GM19239 (cell line): ENCODE data around the gene SLC37A1.
"Not testable (repeated sequence)": the region's sequence is repeated elsewhere in the genome, so short reads cannot be mapped to it uniquely, and the experiment has no call there.

ENCODE experiments used
- DNase-seq: peaks from one replicate; pipeline ENCODE4 v3.0.0; 2011; ENCODE audit warnings: low spot score; ENCODE audit not compliant: insufficient read length
- FAIRE-seq: peaks from 2 replicates; lab custom pipeline; 2011; peaks lifted over from hg19 to GRCh38; lab: Jason Lieb, UNC

The SLC37A1 gene

DNA sequence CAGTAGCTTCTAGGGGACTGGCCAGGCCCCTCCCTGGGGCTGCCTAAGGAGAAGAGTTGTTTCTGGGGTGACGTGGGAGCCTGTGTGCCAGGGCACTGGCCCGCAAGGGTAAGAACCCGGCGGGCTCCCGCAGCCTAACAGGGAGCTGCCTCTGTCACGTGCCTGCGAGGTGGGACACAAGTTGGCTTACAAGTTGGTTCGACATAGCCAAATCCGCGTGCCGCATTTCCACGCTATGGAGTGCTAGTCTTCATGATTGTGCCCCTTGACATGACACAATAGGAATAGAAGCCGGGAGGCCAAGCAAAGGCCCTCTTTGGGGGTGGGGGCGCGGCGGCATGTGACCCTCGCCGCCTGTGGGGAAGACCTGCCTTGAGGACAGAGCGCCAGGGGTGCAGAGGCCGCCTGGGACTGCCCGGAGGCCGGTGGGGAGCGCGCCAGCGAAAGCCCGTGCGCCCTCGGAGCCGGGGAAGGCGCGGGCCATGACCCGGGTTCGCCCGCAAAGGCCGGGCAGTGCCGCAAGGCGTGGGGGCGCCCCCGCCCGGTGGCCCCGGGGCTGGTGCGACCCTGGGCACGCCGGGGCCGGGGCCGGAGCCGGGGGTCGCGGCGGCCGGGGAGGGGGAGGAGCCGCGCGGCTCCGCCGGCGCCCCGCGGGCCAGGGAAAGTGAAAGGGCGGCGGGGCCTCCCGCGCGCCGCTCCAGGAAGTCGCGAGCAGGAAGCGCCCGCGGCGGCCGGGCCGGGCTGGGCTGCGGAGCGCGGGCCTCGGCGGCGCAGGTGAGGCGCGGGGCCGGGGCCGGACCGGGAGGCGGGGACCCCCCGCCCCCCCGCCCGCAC, at the start of gene SLC37A1:
SLC37A1 (plus strand) TSS at position 702 of the 834 bp plus-strand sequence. CDS start 4,603 bp downstream, outside the sequence.
- no peak for DNase-seq
- FAIRE-seq, result no peak

DNA sequence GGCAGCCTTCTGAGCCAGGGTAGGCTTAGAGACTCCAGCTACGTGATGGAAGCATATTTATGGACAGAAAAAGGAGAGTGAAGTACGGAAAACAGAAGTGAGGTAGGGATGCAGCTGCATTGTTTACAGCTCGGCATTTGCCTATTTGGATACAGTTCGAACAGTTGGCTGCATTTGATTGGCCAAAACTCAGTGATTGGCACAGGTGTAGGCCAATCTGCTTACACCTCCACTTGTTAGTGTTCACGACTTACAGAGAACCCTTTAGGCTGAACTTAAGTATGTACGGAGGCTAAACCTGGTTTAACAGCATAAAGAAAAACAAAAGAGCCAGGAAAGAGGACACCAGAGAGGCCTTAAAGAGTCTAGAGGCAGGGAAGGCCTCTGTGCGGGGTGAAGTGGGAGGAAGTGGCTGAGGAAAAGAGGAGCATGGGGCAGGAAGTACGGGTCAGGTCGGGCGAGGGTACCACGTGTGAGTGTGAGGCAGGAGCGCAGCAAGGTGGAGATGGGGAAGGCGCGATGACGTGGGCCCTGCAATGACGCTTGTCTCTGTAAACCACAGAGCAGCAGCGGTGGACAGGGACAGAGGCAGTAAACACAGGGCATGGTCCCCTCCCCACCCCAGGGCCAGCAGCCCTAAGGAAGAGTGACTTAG, 49.7 kb upstream of the SLC37A1 start:
- DNase-seq (no peak), FAIRE-seq (peak; percentile 97)

DNA sequence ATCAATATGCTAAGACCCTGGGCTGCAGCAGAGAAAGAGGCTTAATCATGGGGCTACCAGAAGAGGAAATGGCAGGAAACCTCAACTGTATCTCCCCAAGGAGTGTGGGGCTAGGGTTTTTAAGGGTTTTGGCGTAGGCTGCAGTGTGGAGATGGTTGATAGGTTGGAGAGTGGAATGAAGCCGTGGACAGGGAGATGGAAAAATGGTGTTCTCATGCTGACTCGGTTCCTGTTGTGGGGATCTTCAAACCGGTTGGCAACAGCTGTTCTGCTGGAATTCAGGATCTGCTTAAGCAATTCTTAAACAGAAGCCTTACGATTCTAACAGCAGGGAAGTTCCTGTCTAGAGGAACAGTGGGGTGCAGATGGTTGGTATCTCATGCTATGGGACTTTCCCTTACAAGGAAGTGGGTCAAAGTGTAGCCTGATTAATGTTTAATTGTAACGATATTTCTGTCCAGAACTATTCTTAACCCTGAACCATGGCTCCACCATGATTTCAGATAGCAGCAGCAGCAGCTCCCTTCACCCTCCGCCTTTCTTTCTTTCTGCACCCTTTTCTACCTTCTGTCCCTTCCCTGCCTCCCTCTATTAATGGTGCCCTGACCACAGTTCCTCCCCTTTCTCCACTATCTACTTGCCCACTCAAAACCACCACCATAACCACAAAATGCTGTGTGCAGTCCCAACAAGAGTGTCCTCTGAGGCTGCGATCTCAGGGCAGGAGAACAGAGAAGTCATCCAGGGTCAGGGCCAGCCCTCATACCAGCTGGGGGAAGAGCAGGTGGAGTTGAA, 48.4 kb upstream of the SLC37A1 start:
- FAIRE-seq (peak; percentile 96), DNase-seq (no peak)

DNA sequence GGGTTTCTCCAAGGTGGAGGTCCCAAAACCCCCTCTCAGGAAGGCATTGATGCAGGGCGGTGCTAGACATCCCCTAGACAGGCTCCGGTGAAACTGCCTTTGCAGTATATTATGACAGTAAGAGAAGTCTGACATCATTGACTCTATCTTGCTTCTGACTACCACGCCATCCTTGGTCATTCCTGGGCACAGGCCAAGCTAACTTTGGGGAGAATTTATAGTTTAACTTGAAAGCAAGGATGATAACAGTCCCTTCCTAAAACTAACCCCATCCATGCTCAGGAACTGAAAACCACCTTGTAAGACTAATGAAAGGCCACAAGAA, 47.9 kb upstream of the SLC37A1 start:
- no peak for FAIRE-seq
- DNase-seq, result no peak

DNA sequence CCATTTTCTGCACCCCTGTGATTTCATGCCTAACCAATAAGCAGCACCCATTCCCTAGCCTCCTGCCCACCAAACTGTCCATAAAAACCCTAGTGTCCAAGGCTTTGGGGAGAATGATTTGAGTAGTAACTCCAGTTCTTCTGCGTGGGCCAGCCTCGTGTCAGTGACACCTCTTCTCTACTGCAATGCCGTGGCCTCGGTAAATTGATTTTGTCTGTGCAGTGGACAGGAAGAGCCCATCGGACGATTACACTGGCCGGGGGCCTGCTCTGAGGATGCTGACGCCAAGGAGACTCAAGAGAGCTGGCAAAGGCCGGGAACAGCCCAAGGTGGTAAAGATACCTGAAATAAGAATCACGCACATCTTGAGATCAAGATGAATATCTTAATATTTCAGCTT, 47.0 kb upstream of the SLC37A1 start:
- no peak for FAIRE-seq
- no peak for DNase-seq

DNA sequence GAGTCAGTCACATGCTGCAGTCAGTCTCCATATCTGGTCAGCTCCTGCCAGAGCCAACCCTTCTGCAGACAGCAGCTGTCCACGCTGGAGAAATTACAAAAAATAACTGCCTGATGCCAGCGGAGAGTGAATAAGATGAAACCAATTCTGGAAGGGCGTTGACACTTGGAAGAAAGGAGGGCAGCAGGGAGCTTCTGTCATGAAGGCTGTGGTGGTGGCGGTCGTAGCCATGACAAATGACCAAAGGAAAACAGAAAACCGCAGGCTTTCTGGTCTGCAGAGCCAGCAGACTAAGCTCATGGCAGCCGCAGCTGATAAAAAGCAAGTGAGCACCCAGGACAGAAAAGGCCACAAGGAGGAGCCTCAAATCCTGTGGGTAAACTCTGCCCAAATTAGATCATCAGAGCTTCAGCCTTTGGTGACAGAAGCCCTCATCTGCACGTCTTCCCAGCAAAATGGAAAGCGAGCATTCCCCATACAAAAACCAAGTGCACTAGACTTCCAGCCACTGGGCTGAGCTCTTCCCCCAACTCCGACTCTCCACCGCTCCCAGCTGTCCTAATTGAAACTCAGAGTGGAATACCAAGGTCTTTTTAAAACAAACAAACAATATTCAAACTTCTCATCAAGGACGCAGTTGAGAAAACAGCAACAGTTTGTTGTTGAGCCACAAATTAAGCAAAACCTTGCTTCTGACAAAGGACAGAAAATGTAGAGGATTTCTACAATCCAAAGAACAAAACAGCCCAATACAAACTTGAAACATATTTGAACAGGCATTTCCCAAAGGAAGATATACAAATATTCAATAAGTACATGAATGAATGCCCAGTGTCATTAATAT, 46.3 kb upstream of the SLC37A1 start:
- FAIRE-seq (peak; percentile 98), DNase-seq (peak; percentile 42)

DNA sequence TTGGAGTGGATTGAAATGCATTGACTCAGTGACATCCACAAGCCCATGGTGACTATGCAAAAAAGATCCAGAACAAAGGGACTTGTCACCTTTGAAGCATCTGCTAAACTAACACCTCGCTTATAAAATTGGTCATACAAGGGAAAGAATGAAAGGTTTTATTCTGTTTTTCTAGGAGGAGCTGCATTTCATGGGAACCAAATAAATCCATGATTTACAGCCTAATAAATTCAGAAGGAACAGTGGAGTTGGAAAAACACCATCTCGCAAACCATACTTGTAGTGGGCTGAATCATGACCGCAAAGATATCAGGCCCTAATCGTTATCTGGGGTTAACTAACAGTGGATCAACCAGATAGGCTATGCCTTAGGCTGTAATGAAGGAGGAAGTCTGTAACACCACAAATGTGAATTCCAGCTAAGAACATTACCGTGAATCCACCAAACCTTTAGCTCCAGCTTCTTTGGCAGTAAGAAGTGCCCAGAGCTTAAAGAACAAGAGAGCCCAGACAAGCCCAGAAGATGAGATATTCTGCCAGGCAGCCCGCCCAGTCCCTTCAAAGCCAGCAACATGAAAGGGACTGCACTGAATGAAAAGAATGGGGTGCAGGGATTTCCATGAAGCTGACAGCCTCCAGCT, 45.0 kb upstream of the SLC37A1 start:
- FAIRE-seq (no peak), DNase-seq (no peak)

DNA sequence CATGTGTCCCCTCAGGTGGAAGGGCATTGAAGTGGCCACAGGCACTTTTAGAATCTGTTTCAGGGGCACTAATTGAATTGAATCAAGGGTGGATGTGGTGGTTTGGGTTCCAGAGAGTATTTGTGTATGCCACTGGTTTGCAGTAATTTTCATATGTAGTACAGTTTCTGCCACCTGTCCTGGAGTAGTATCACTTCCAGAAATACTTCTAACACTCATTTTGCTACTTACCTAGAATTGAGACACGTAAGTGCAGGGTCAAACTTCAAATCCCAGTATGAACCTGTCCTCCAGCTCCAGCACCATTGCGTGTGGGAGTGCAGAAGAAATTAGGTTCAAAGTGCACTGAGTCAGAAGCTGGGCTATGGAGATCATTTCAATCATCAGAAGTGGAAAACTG, 44.4 kb upstream of the SLC37A1 start:
- DNase-seq (peak; percentile 29), FAIRE-seq (peak; percentile 97)

DNA sequence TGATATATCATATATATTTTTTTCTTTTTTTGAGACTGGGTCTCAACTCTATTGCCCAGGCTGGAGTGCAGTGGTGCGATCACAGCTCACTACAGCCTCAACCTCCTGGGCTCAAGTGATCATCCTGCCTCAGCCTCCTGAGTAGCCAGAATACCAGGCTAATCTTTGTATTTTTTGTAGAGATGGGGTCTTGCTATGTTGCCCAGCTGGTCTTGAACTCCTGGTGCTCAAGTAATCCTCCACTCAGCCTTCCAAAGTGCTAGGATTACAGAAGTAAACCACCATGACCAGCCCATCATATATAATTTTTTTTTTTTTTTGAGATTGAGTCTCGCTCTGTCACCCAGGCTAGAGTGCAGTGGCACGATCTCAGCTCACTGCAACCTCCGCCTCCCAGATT, 43.9 kb upstream of the SLC37A1 start:
- FAIRE-seq, DNase-seq: not testable (repeated sequence)

DNA sequence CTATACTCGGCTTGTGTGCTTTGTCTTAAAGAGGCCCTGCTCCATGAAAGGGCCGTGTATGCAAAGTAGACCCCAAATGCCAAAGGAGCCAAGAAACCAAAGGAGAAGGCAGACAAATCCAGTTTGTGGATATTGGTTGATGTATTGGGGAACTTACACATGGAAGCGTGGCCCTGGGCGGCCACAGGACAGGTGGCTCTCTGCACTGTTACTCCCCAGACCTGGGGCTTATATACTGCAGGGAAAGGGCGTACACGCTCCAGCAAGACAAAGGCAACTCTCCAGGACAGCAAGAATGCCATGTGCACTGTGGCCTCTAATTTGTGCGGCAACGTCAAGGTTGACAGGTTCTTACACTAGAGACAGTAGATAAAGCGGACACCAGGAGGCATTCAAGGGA, 42.4 kb upstream of the SLC37A1 start:
- DNase-seq, result no peak
- no peak for FAIRE-seq

DNA sequence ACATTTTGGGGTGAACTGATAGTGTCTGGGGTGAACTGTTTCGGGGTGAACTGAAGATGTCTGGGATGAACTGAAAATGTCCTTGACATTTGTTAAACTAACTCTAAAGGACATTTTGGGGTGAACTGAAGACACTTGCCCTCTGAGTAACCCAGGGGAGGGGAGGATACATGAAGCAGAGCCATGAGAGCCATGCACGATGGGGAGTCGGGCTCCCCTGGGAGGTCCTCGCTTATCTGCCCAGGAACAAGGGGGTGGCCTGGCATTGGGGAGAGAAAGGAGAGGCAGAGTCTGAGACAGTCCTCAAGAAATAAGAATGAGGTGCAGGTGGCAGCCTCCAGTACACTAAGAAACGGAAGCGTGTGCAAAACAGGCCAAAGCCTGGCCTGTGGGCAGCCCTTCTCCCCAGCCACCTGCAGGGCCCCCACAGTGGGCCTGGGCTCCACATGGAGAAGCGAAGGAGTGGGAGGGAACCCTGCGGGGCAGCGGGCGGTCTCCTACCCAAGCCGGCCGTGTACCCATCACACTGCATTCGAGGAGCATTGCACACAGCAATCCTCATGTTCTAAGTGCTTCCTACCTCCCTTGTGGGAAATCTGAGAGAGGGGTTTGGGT, 41.8 kb upstream of the SLC37A1 start:
- DNase-seq, result no peak
- FAIRE-seq, result no peak

DNA sequence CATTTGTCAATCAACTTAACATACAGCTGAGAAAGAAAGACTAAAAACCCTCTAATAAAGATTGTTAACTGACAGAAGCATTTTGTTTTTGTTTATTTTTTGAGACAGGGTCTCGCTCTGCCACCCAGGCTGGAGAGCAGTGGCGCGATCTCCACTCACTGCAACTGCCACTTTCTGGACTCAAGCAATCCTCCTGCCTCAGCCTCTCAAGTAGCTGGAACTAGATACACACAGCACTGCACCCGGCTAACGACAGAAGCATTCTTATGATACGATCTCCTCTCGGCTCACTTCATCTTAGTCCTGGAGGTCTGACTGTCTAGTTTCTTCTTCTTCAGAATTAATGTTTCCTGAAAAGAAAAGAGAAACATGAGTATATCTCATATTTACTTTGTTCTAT, 41.1 kb upstream of the SLC37A1 start:
- FAIRE-seq (no peak), DNase-seq (no peak)

DNA sequence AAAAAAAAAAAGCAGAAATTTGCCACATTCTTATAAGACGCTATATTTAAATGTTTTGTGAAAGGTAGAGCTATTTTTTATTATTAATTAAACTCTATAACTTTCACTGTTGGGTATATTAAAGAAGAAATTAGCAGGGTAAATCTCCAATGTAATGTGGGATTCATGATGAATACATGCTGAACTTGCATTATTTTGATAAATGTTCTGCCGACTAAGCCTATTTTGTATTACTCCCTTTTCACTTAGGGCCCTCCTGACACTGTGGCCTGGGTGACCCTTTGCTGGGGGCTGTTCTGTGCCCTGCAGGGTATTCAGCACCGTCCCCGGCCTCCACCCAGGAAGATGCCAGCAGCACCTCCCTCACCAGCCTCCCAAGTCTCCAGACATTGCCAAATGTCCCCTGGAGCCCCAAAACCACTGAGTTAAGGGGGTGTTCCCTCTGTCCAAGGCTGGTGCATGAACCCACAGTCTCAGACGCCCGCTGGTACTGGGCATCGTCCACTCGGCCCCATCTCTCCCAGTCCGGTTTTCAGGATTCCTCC, 40.1 kb upstream of the SLC37A1 start:
- no peak for FAIRE-seq
- DNase-seq, result no peak

DNA sequence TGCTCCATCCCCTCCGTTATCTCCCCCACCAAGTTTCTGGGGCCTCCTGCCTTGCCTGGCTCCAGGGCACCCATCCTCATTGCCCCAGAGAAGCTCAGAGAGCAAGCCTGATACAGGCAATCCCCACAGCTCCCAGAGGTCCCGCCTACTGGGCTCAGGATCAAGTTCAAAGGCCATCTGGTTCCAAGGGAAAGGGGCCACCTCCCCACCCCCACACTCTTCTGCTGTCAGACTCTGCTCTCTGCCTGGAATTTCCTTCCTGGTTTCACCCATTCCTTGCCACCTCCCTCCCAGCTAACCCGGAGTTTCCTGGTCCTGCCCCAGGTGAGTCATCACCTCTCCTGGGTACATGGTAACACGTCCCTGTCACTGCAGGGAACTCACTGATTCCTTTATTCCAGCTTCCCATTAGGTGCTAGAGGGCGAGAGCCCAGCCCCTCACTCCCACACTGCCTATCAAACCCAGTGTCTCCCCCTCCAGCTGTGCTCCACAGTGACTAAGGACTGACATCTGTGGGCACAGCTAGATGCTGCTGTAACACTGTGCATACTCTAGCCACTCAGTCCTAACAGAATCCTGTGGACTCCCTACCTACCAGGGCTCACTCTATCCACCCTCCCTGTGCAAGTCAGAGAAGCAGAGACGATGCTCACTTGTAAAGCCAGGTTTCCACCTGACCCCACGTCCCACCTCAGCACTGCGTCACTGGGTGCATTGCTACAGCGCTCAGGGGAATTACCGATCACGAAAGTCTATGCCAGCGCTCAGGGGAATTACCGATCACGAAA, 39.4 kb upstream of the SLC37A1 start:
- FAIRE-seq (peak; percentile 44), DNase-seq (no peak)

DNA sequence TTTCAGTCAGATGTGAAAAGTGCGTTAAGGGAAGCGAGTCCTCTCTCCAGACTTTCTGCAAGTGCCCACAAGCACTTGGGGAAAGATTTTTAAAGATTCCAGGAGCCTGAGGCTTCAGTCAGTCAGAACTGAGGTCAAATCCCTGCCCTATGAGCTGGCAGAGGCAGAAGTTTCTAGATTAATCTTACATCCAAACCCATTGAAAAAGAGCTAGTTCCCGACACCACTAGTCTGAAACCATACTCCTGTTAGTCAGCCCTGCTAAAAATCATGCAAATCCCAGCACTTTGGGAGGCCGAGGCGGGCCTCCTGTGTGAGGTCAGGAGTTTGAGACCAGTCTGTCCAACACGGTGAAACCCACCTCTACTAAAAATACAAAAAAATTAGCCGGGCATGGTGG, 38.6 kb upstream of the SLC37A1 start:
- no peak for DNase-seq
- FAIRE-seq, result no peak

DNA sequence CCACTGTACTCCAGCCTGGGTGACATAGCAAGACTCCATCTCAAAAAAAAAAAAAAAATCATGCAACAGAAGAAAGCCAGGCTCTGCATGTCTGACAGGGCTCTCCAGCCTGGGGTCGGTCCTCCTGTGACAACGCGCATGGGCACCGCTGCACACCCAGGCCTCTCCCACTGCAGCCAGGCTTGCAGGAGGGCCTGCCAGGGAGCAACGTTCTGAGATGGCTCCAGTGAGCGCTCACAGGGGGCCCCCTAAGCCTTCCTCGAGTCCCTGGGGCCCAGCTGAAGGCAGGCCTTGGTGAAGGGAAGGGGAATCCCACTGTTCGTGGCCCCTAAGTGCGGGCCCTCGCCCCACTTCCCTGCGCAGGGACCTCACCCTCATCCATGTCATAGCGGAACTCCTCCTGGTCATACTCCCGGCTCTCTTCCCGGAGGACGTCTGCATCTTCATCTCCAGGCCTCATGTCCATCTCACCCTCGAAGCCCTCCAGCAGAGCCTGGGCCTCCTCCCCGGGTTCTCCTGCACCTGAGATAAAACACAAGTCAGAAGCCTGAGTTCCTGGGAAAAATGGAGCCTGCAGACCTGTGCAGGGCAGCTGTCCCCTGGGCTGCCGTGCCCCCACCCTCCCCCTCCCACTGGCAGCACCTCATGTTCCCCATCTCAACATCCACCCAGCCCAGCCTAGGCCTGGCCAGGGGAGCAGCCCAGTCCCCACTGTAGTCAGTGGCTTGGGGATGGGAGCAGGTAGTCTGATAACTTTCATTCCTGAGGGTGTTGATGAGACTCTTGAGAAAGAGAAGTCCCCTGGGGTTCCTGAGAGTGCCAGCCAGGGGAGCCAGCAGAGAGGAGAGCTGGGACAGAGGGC, 37.9 kb upstream of the SLC37A1 start:
- no peak for FAIRE-seq
- no peak for DNase-seq
